Tibial nerve (tissue), 4 donors: ENCODE results near the gene GRPR. TPM values are rescaled to one million over a fixed set of nuclear protein-coding genes. Genes with fewer than 3 reads are reported as not detected.

Experiments
- DNase-seq, 2 donors: peaks; one replicate each; pipeline ENCODE4 v3.0.0-alpha.2; 2019; ENCODE audit warnings: low spot score in 2 of 2
- H3K27ac ChIP-seq, 4 donors: fragments of 200-600 bp; sonication (generic) in 3 of 4; one replicate each; pipeline ENCODE4 v1.5.1; 2017 to 2019; ENCODE audit warnings: mild to moderate bottlenecking in 1 of 4
- H3K27me3 ChIP-seq, 2 donors: fragments of 200-600 bp; sonication (generic) in 1 of 2; one replicate each; pipeline versions ENCODE4 v1.5.1 to v1.6.0; 2017 to 2019
- H3K36me3 ChIP-seq, 3 donors: fragments of 200-600 bp; sonication (generic); one replicate each; pipeline ENCODE4 v1.5.1; 2018 to 2019
- H3K4me1 ChIP-seq, 4 donors: fragments of 200-600 bp; sonication (generic) in 3 of 4; one replicate each; pipeline ENCODE4 v1.5.1; 2017 to 2019
- H3K4me3 ChIP-seq, 4 donors: fragments of 200-600 bp; sonication (generic) in 3 of 4; one replicate each; pipeline ENCODE4 v1.5.1; 2017 to 2019; ENCODE audit warnings: mild to moderate bottlenecking in 1 of 4, moderate library complexity in 1 of 4
- H3K9me3 ChIP-seq, 4 donors: fragments of 200-600 bp; sonication (generic) in 3 of 4; one replicate each; pipeline ENCODE4 v1.5.1; 2017 to 2019
- CTCF ChIP-seq, 5 experiments: fragments of 200-600 bp in 3 of 5; fragments of 450-650 bp in 2 of 5; sonication (generic) in 3 of 5; IDR thresholded peaks; one replicate each; pipeline ENCODE4 v1.5.1; 2016 to 2019; ENCODE audit warnings: antibody characterized with exemption in 5 of 5, mild to moderate bottlenecking in 3 of 5, moderate library complexity in 2 of 5
- EP300 ChIP-seq, 2 donors: sonication (generic); formaldehyde crosslinking; IDR thresholded peaks; one replicate each; pipeline ENCODE4 v1.6.1; 2017; ENCODE audit warnings: antibody characterized with exemption in 2 of 2, mild to moderate bottlenecking in 1 of 2
- POLR2A ChIP-seq, 2 donors: fragments of 450-650 bp; IDR thresholded peaks; one replicate each; pipeline ENCODE4 v1.6.1; 2017; ENCODE audit warnings: antibody characterized with exemption in 2 of 2, mild to moderate bottlenecking in 2 of 2, moderate library complexity in 2 of 2
- WGBS, 2 donors: methylation state at CpG; one replicate each; pipeline ENCODE4 v1.1.5; 2018; 5-methylcytosine and 5-hydroxymethylcytosine counted together
- total RNA-seq, 4 donors: library from RNA; depleted of rRNA; stranded (reverse); fragments of >200 nt; gene quantifications; one replicate each; pipeline ENCODE4 v1.1.0, GENCODE V29; 2016

GRPR gene
- total RNA-seq, 4 donors from 2014 or later: not detected

GRCh38 chrX:16134936-16135335, 11.6 kb downstream of the GRPR start:
- 67 to 86% methylated on average over 1 of the region's 1 CpG for WGBS, 2 donors
- H3K27ac ChIP-seq: no peak overlapping the region

GRCh38 chrX:16136080-16136479, 12.7 kb downstream of the GRPR start:
- Histone ChIP-seq H3K27me3 (peaks cover 0 to 7% of the 10 kb centered on the region in 2 donors), H3K27ac (no peak overlapping the region), H3K4me1 (no peaks in the 10 kb centered on the region), H3K36me3 (no peaks in the 10 kb centered on the region), H3K9me3 (no peaks in the 10 kb centered on the region), H3K4me3 (no peak overlapping the region)
- 54 to 81% methylated on average over 2 of the region's 2 CpGs for WGBS, 2 donors
- TF ChIP-seq POLR2A (IDR thresholded peaks at IDR 0.05) (no peak), CTCF (IDR thresholded peaks at IDR 0.05) (no peak), EP300 (IDR thresholded peaks at IDR 0.05) (no peak)
- DNase-seq: no peak

More at GRCh38 chrX:16134936-16135335, 11.6 kb downstream of the GRPR start:
- Histone ChIP-seq H3K36me3 (no peaks in the 10 kb centered on the region), H3K27me3 (peaks cover 0 to 7% of the 10 kb centered on the region in 2 donors), H3K9me3 (no peaks in the 10 kb centered on the region), H3K4me1 (no peaks in the 10 kb centered on the region), H3K4me3 (no peak overlapping the region)
- no peak for DNase-seq
- TF ChIP-seq CTCF (IDR thresholded peaks at IDR 0.05) (no peak), EP300 (IDR thresholded peaks at IDR 0.05) (no peak), POLR2A (IDR thresholded peaks at IDR 0.05) (no peak)

GRCh38 chrX:16137416-16138107, 14.2 kb downstream of the GRPR start:
- Histone ChIP-seq H3K36me3 (no peaks in the 10 kb centered on the region), H3K9me3 (no peaks in the 10 kb centered on the region), H3K27ac (no peak overlapping the region), H3K27me3 (peaks cover 0 to 7% of the 10 kb centered on the region in 2 donors), H3K4me1 (no peaks in the 10 kb centered on the region), H3K4me3 (no peak overlapping the region)
- DNase-seq: no peak
- TF ChIP-seq CTCF (IDR thresholded peaks at IDR 0.05) (no peak), POLR2A (IDR thresholded peaks at IDR 0.05) (no peak), EP300 (IDR thresholded peaks at IDR 0.05) (no peak)

GRCh38 chrX:16138108-16138427, 14.7 kb downstream of the GRPR start:
- no peaks in the 10 kb centered on the region for H3K36me3 ChIP-seq
- no peaks in the 10 kb centered on the region for H3K9me3 ChIP-seq
- H3K27ac ChIP-seq: no peak overlapping the region
- TF ChIP-seq CTCF (IDR thresholded peaks at IDR 0.05) (no peak), EP300 (IDR thresholded peaks at IDR 0.05) (no peak), POLR2A (IDR thresholded peaks at IDR 0.05) (no peak)
- no peak for DNase-seq
- H3K27me3 ChIP-seq: peaks cover 0 to 7% of the 10 kb centered on the region in 2 donors
- H3K4me3 ChIP-seq: no peak overlapping the region
- H3K4me1 ChIP-seq: no peaks in the 10 kb centered on the region
- 60 to 74% methylated on average over 1 of the region's 1 CpG for WGBS, 2 donors

GRCh38 chrX:16140448-16140847, 17.1 kb downstream of the GRPR start:
- Histone ChIP-seq H3K27ac (no peak overlapping the region), H3K4me3 (no peak overlapping the region), H3K27me3 (peaks cover 0 to 7% of the 10 kb centered on the region in 2 donors), H3K4me1 (no peaks in the 10 kb centered on the region), H3K36me3 (no peaks in the 10 kb centered on the region), H3K9me3 (no peaks in the 10 kb centered on the region)
- DNase-seq: no peak
- WGBS, 2 donors: 49 to 54% methylated on average over 4 of the region's 4 CpGs
- no peak for TF ChIP-seq EP300 (IDR thresholded peaks at IDR 0.05)
- TF ChIP-seq CTCF (IDR thresholded peaks at IDR 0.05): no peak
- no peak for TF ChIP-seq POLR2A (IDR thresholded peaks at IDR 0.05)
